HepG2 (cell line): ENCODE data around the gene AHCTF1. TPM values are rescaled to one million over a fixed set of nuclear protein-coding genes. Genes with fewer than 3 reads are reported as not detected.
A peak's percentile ranks its signal among the peaks of the same experiment; 100 is the strongest.

Source experiments
- IRF2 ChIP-seq: IDR thresholded peaks from 2 replicates; pipeline ENCODE4 v1.6.1; 2018; ENCODE audit warnings: missing genetic modification reagents, missing compliant biosample characterization
- MAFK ChIP-seq, 2 experiments: IDR thresholded peaks in 1 of 2; conservative IDR thresholded peaks in 1 of 2; 2 replicates each; pipeline ENCODE4 v1.6.1; 2011; ENCODE audit warnings: improper control_type of control experiment in 2 of 2, low read length in 2 of 2
- NBN ChIP-seq: fragments of 450-650 bp; conservative IDR thresholded peaks from 2 replicates; pipeline ENCODE4 v1.6.1; 2017
- NPAS2 ChIP-seq: sonication (generic); formaldehyde crosslinking; IDR thresholded peaks from 2 replicates; pipeline ENCODE4 v1.8.0; 2022; ENCODE audit warnings: mild to moderate bottlenecking, missing genetic modification reagents, borderline replicate concordance
- RARA ChIP-seq: IDR thresholded peaks from 2 replicates; pipeline ENCODE4 v1.6.1; 2016; ENCODE audit warnings: missing genetic modification reagents, missing compliant biosample characterization
- SMAD1 ChIP-seq: sonication (generic); formaldehyde crosslinking; IDR thresholded peaks from 2 replicates; pipeline ENCODE4 v1.4.0; 2020; ENCODE audit warnings: missing genetic modification reagents, low read depth, mild to moderate bottlenecking, borderline replicate concordance
- SYNCRIP ChIP-seq: fragments of 200-400 bp; formaldehyde crosslinking; IDR thresholded peaks from 2 replicates; pipeline ENCODE4 v1.6.1; 2018; ENCODE audit warnings: mild to moderate bottlenecking, low read depth, low read length; ENCODE audit not compliant: insufficient read depth
- TOPORS ChIP-seq: sonication (generic); formaldehyde crosslinking; IDR thresholded peaks from 2 replicates; pipeline ENCODE4 v1.8.0; 2023; ENCODE audit warnings: mild to moderate bottlenecking, missing genetic modification reagents
- ZMYM2 ChIP-seq: sonication (generic); formaldehyde crosslinking; IDR thresholded peaks from 2 replicates; pipeline ENCODE4 v1.8.0; 2022; ENCODE audit warnings: mild to moderate bottlenecking, missing genetic modification reagents
- ZMYM3 ChIP-seq: sonication (generic); formaldehyde crosslinking; IDR thresholded peaks from 2 replicates; pipeline ENCODE4 v1.5.1; 2020; ENCODE audit warnings: mild to moderate bottlenecking, missing genetic modification reagents
- ZNF136 ChIP-seq: sonication (generic); formaldehyde crosslinking; IDR thresholded peaks from 2 replicates; pipeline ENCODE4 v1.8.1; 2022; ENCODE audit warnings: low read depth, mild to moderate bottlenecking, moderate library complexity, missing genetic modification reagents
- ZNF30 ChIP-seq: sonication (generic); formaldehyde crosslinking; IDR thresholded peaks from 2 replicates; pipeline ENCODE4 v1.5.0; 2020; ENCODE audit warnings: mild to moderate bottlenecking, missing genetic modification reagents
- ZNF552 ChIP-seq: sonication (generic); formaldehyde crosslinking; IDR thresholded peaks from 2 replicates; pipeline ENCODE4 v1.9.0; 2022; ENCODE audit warnings: missing genetic modification reagents, mild to moderate bottlenecking, borderline replicate concordance
- polyA plus RNA-seq, 8 experiments: library from polyadenylated mRNA; depleted of rRNA in 3 of 8; stranded (reverse) in 7 of 8; unstranded in 1 of 8; fragments of >200 nt; fragmentation: Illumina TruSeq in 4 of 8; extraction: Trizol in 4 of 8; gene quantifications; 2 replicates each; pipeline versions ENCODE4 v1.2.1 to v1.2.3, GENCODE V29; 2011 to 2016; ENCODE audit warnings: low read depth in 4 of 8, missing spikeins in 1 of 8, mixed read lengths in 1 of 8; ENCODE audit not compliant: insufficient read depth in 1 of 8
- total RNA-seq, 5 experiments: library from RNA; depleted of rRNA; stranded (reverse); fragments of >200 nt; fragmentation: Illumina TruSeq; extraction: Trizol; gene quantifications; 2 replicates each; pipeline ENCODE4 v1.2.3, GENCODE V29; 2016; ENCODE audit warnings: low read depth in 1 of 5
- TF ChIP-seq, protein P1 (sequence below): sonication (generic); formaldehyde crosslinking; IDR thresholded peaks from 2 replicates; pipeline ENCODE4 v1.4.0; 2020; ENCODE audit warnings: mild to moderate bottlenecking, missing genetic modification reagents
- TF ChIP-seq, protein P2 (sequence below): sonication (generic); formaldehyde crosslinking; IDR thresholded peaks from 2 replicates; pipeline ENCODE4 v1.5.0; 2020; ENCODE audit warnings: missing genetic modification reagents
- TF ChIP-seq, protein P3 (sequence below): sonication (generic); formaldehyde crosslinking; IDR thresholded peaks from 2 replicates; pipeline ENCODE4 v1.4.0; 2020; ENCODE audit warnings: low read depth, missing genetic modification reagents
- TF ChIP-seq, protein P4 (sequence below): IDR thresholded peaks from 2 replicates; pipeline ENCODE4 v1.6.1; 2012; ENCODE audit warnings: low read depth, low read length, improper control_type of control experiment

Gene AHCTF1
- total and polyA plus RNA-seq, 2 of the 13 experiments (the other 11 are each of a cell fraction or from before 2014, with no cell fraction given), result 16.6 to 45.9 TPM

DNA sequence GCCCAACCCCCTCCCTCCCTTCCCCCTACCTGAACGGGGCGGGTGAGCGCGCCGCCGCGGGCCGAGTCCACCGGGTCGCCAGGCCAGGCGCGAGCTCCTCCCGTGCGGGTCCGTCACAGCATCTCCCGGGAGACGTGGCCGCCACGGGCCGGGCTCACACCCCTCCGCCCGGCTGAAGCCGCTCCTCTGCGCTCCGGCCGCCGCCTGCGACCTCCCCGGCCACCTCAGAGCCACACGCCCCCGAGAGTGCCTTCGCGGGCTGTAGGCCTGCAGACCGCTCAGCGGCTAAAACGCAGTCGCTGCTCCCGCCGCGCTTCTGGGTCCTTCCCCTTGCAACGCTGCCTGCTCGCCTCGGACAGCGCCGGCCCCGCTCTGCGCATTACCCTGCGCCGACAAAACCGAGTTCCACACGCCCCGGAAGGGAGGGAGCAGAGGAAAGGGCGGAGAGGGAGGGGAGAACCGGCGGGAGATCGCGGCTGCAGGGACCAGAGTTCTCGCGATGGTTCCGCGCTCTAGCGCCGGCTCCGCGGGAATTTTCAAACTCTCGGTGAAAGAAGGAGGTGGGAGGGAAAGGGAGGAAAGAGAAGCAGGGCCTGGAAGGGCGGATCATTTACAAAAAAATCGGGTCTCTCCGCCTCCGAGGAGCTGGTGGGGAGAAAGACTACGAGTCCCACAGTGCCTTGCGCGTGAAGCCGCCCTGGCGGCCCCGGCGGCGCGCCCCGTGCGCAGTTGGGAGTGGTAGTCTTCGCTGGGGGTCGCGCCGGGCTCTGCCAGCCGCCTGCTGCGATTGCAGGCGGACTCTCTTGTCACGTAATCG, at the start of gene AHCTF1 (continued):
- TF ChIP-seq, protein P1, sequence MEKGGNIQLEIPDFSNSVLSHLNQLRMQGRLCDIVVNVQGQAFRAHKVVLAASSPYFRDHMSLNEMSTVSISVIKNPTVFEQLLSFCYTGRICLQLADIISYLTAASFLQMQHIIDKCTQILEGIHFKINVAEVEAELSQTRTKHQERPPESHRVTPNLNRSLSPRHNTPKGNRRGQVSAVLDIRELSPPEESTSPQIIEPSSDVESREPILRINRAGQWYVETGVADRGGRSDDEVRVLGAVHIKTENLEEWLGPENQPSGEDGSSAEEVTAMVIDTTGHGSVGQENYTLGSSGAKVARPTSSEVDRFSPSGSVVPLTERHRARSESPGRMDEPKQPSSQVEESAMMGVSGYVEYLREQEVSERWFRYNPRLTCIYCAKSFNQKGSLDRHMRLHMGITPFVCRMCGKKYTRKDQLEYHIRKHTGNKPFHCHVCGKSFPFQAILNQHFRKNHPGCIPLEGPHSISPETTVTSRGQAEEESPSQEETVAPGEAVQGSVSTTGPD, result no peak
- TF ChIP-seq, protein P2, sequence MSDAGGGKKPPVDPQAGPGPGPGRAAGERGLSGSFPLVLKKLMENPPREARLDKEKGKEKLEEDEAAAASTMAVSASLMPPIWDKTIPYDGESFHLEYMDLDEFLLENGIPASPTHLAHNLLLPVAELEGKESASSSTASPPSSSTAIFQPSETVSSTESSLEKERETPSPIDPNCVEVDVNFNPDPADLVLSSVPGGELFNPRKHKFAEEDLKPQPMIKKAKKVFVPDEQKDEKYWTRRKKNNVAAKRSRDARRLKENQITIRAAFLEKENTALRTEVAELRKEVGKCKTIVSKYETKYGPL (CRISPR knock-in tag), result no peak
- TF ChIP-seq NPAS2 (no peak), RARA (CRISPR knock-in tag) (0 out of 2 replicates have a peak, but pooled peaks have one; percentile 40), ZNF552 (CRISPR knock-in tag) (peak; percentile 16; the same call in 1 of the 2 replicates), ZNF136 (CRISPR knock-in tag) (0 out of 2 replicates have a peak, but pooled peaks have one; percentile 9), MAFK (conservative IDR thresholded peaks at IDR 0.05 in 1 of 2, IDR thresholded peaks at IDR 0.05 in 1 of 2; ENCODE audit: low read length in 2 of 2) (no peak), ZNF30 (CRISPR knock-in tag) (no peak), NBN (no peak), ZMYM2 (no peak), SMAD1 (CRISPR knock-in tag) (no peak; the same call in 1 of the 2 replicates), SYNCRIP (no peak), ZMYM3 (CRISPR knock-in tag) (no peak), TOPORS (CRISPR knock-in tag) (no peak; the same call in none of the 2 replicates), IRF2 (CRISPR knock-in tag) (peak; percentile 88)
- TF ChIP-seq, protein P3, sequence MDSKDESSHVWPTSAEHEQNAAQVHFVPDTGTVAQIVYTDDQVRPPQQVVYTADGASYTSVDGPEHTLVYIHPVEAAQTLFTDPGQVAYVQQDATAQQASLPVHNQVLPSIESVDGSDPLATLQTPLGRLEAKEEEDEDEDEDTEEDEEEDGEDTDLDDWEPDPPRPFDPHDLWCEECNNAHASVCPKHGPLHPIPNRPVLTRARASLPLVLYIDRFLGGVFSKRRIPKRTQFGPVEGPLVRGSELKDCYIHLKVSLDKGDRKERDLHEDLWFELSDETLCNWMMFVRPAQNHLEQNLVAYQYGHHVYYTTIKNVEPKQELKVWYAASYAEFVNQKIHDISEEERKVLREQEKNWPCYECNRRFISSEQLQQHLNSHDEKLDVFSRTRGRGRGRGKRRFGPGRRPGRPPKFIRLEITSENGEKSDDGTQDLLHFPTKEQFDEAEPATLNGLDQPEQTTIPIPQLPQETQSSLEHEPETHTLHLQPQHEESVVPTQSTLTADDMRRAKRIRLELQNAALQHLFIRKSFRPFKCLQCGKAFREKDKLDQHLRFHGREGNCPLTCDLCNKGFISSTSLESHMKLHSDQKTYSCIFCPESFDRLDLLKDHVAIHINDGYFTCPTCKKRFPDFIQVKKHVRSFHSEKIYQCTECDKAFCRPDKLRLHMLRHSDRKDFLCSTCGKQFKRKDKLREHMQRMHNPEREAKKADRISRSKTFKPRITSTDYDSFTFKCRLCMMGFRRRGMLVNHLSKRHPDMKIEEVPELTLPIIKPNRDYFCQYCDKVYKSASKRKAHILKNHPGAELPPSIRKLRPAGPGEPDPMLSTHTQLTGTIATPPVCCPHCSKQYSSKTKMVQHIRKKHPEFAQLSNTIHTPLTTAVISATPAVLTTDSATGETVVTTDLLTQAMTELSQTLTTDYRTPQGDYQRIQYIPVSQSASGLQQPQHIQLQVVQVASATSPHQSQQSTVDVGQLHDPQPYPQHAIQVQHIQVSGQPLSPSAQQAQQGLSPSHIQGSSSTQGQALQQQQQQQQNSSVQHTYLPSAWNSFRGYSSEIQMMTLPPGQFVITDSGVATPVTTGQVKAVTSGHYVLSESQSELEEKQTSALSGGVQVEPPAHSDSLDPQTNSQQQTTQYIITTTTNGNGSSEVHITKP (CRISPR knock-in tag), result peak; percentile 74; the same call in 1 of the 2 replicates
- TF ChIP-seq, protein P4, sequence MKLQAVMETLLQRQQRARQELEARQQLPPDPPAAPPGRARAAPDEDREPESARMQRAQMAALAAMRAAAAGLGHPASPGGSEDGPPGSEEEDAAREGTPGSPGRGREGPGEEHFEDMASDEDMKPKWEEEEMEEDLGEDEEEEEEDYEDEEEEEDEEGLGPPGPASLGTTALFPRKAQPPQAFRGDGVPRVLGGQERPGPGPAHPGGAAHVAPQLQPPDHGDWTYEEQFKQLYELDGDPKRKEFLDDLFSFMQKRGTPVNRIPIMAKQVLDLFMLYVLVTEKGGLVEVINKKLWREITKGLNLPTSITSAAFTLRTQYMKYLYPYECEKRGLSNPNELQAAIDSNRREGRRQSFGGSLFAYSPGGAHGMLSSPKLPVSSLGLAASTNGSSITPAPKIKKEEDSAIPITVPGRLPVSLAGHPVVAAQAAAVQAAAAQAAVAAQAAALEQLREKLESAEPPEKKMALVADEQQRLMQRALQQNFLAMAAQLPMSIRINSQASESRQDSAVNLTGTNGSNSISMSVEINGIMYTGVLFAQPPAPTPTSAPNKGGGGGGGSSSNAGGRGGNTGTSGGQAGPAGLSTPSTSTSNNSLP, result no peak
